DLD1 (cell line): ENCODE measurements around the gene C6orf132.

ENCODE experiments used
- in situ Hi-C: cut with HindIII; loops from 2 replicates; pipeline ENCODE4 v1.10.0; 2017; ENCODE audit warnings: low sequenced_read_pairs

The C6orf132 gene

DNA sequence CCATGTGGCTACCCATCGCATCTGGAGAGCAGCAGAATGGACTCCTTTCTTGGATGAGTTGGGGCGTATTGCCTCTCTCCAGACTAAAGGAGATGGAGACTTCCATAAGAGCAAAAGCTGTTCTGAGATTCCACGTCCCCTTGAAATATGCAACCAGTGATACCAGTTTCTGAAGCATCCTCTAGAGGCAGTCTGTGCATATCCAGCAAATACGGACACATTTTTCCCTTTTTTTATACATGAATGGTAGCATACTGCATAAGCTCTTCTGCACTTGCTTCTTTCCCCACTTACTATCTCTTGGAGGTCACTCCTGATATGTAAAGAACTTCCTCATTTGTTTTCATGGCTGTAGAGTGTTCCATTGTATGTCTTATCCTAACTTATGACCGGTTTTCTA lies 57.5 kb downstream of the C6orf132 start:
- in situ Hi-C loops: loop anchor here (5.0 kb wide), 1 partner anchor 87 kb away; the partner anchor contains the start of gene GUCA1A

DNA sequence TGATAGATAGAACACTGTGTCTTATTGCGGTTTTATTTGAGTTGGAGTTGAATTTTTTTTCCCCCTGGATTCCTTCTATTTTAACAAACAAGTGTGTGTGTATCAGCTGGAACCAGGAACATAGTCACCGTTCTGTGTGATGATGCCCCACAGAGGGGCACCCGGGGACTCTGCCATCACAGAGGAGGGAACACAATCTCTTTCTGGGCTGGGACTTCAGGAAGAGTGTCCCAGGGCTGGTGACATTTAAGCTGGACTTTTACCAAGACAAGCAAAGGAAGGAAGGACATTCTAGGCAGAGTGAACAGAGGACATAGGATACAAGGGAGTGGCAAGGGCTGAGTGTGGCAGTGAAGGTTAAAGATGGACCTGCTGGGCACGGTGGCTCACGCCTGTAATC lies 58.9 kb downstream of the C6orf132 start:
- in situ Hi-C loops: no loop called here

DNA sequence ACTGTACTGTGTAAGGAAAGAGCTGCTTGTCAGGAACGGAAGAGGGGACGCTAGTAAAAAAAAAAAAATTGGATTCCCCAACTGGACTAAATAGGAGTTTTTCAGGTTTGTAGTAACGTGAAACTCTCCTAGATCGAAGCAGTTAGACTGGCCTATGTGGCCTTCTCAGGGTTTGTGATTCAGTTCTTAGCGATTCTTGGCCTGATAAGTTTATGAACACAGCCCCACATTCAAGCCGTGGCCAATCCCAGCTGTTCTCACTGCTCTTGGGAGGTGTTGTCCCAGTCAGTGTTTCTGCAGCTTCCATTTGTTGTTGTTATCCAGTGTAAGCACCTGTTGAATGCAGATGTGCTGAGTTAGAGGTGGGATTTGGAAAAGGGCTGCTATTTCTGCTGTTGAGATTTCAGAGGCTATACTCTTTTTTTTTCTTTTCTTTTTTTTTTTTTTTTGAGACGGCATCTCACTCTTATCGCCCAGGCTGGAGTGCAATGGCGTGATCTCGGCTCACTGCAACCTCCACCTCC lies 62.4 kb downstream of the C6orf132 start:
- in situ Hi-C loops: no loop called here

DNA sequence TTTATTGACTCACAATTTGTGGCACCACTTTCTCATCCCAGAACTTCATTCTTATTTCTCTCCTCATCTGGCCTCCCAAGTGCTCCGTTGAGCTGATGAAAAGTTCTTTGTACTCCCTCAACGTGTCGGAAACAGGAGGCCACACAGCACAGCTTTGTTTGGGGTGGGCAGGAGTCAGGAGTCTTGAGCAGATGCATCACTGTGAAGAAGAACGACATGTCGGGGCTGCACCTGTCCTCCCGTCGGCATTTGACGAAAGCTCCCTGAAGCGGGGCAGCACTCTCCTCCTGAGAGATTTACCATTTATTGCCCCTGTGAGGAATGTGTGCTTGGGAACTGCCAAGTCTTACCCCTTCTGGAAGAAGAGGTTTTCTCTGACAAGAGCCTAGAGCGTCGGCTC lies 64.0 kb downstream of the C6orf132 start:
- in situ Hi-C loops: no loop called here

DNA sequence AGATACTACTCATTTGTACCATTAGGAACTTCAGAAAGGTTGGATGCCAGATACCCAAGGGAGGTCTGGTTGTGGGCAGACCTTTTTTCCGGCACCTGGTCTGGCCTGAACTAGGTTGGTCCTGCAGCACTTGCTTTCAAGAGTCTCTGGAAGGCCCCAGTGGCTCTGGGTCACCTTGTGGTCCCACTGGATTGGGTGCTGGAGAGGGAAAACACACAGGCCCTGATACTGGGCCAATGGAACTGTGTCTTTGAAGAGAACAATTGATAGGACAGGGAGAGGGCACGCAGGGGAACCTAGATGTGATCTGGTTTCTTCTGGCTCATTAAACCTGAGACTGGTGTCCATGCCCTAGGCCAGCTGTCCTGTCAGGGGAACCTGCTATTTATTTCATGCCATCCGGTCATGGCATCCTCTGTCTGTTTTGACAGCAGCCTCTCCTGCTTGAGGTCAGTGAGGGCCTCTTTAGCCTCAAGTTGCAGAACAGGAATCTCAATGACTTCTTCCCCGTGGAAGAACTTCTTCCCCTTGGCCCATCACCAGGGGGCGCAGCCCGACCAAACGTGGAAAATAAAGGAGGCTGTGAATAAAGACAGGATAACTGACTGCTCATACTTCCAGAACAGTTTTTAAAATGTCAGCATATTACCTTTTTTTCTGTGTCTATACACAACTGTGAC lies 67.1 kb downstream of the C6orf132 start:
- in situ Hi-C loops: no loop called here

- in situ Hi-C loops: no loop called here
Measured at GRCh38 chr6:42073287-42073686, 69.1 kb downstream of the C6orf132 start.

GRCh38 chr6:42071881-42072583 lies 70.4 kb downstream of the C6orf132 start:
- in situ Hi-C loops: no loop called here

DNA sequence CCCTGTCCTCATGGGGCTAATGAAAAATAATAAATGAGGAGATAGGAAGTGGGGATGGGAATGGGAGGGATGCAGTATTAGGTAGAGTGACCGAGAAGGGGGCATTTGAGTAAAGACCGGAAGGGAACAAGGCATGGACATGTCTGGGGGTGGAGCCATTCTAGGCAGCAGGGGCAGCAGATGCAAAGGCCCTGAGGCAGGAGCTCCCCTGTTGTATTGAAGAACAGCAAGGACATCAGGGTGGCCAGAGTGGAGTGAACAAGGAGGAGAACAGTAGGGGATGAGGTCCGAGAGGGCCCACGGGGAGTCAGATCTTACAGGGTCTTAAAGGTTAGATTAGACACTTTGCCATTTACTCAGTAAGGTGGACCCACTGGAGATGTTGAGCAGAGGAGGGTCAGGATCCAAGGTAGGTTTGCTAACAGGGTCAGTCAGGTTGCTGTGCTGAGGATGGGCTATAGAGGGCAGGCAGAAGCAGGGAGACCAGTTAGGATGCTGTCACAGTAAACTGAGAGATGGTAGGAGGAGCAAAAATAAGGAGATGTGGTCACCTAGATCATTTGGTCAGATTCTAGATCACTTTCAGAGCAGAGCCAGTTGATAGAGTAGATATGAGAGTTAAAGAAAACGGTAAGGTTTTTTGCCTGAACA lies 73.4 kb downstream of the C6orf132 start:
- in situ Hi-C loops: no loop called here

DNA sequence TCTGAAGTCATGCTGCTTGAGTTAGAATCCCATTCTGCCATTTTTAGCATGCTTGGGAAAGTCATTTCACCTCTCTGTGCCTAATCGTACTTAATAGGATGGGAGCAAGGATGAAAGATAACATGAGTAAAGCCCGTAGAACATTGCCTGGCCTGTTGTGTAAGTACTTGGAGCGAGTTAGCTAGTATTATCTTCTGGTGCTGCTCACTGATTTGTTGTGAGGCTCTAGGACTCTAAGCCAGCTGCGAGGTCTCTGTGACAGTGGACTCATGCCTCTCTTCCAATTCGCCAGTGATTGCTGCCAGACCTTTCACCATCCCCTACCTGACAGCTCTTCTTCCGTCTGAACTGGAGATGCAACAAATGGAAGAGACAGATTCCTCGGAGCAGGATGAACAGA lies 74.2 kb downstream of the C6orf132 start:
- in situ Hi-C loops: no loop called here

DNA sequence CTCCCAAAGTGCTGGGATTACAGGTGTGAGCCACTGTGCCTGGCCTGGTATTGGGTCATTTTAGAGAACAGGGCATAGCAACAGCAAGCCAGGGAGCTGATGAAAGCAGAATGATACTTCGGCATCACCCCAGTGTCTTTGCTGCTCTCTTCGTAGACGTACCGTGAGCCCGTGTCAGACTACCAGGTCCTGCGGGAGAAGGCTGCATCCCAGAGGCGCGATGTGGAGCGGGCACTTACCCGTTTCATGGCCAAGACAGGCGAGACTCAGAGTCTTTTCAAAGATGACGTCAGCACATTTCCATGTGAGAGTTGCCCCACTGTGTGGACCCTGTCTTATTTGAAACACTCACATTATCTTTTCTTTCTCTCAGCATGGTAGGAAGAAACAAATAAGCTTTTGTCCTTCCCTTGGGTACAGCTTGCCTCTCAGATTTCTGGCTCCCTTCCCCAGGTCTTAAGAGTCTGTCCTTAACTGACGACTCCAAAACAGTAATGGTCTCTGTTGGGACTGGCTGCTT lies 76.2 kb downstream of the C6orf132 start:
- in situ Hi-C loops: no loop called here

DNA sequence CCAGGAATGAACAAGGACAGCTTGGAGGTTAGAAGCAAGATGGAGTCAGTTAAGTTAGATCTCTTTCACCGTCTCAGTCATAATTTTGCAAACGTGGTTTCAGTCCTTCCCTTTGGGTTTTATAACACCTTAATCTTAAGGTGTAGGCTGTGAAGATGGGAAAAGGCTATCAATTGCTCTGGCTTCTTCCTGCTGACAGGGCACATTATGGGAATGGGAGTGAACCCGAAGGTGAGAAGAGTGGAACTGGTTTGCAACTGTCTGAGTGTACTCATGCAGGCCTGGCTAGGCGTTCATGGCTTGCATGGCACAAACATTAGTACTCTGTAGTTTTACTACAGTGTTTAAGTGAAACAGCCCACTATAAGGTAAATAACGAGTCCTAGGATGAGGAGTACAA lies 82.7 kb downstream of the C6orf132 start:
- in situ Hi-C loops: no loop called here

- in situ Hi-C loops: no loop called here
Measured at GRCh38 chr6:42053601-42054000, 88.8 kb downstream of the C6orf132 start.

DNA sequence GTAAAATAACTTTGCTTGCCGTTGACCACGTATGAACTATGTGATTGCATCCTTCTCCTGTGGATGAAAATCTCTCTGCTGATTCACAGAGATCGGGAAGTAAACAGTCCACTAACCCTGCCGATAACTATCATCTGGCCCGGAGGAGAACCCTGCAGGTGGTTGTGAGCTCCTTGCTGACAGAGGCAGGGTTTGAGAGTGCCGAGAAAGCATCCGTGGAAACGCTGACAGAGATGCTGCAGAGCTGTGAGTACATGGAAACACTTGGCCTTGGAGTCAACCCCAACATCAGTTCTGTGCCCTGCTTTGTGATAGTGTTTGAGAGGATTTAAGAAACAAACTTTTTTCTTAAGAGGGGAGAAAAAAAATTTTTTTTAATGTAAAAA lies 91.2 kb downstream of the C6orf132 start:
- in situ Hi-C loops: no loop called here
